GM21619 (cell line): ENCODE results near the gene FKBP15.
"Not testable (repeated sequence)": the region's sequence is repeated elsewhere in the genome, so short reads cannot be mapped to it uniquely, and the experiment has no call there.

Source experiments
- ATAC-seq: cut with Tn5 transposase; IDR thresholded peaks from one replicate; pipeline ENCODE4 v1.9.1; 2021; ENCODE audit not compliant: unreplicated experiment

Gene FKBP15

GRCh38 chr9:113151696-113152630, 69.1 kb downstream of the FKBP15 start:
- ATAC-seq, result no peak

GRCh38 chr9:113150670-113151611, 70.1 kb downstream of the FKBP15 start, which contains the start of gene SLC31A2:
SLC31A2 (plus strand) TSS chr9:113151007; CDS start chr9:113151075, 68 bp downstream.
- peak; percentile 93 for ATAC-seq

- not testable (repeated sequence) for ATAC-seq
These were observed 71.5 kb downstream of the FKBP15 start for GRCh38 chr9:113149561-113149960.

GRCh38 chr9:113148781-113149510, 72.1 kb downstream of the FKBP15 start:
- no peak for ATAC-seq

- ATAC-seq, result no peak
These were observed 72.7 kb downstream of the FKBP15 start for GRCh38 chr9:113148372-113148705.

GRCh38 chr9:113143432-113144227, 77.4 kb downstream of the FKBP15 start:
- no peak for ATAC-seq

DNA sequence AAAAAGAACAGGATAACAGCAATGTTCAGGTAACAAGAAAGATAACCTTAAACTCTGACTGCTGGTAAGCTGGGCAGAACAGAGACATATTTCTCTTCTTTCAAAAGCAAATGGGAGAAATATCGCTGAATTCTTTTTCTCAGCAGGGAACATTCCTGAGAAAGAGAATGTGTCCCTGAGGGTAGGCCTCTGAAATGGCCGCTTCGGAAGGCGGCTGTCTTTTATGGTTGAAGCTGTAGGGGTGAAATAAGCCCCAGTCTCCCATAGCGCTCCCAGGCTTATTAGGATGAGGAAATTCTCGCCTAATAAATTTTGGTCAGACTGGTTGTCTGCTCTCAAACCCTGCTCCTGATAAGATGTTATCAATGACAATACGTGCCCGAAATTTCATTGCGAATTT, 80.2 kb downstream of the FKBP15 start:
- not testable (repeated sequence) for ATAC-seq

DNA sequence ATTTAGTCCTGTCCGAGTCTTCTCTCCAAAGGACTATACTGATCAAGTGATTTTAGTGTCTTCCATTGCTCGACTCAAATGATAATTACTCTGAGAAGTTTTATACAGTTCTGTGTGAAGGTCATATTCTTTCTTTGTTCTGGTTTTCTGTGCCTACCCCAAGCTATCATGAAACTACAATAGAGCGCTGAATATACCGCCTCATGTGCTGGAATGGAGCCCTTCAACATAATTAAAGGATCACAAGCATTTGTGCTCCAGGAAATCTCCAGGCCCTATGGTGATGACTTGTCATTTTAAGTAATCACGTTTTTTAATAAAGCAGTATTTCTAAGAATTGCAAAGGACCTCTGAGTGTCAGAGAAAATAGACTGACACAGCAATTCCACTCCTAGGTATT, 81.1 kb downstream of the FKBP15 start:
- ATAC-seq, result no peak

GRCh38 chr9:113139225-113139829, 81.8 kb downstream of the FKBP15 start:
- no peak for ATAC-seq

DNA sequence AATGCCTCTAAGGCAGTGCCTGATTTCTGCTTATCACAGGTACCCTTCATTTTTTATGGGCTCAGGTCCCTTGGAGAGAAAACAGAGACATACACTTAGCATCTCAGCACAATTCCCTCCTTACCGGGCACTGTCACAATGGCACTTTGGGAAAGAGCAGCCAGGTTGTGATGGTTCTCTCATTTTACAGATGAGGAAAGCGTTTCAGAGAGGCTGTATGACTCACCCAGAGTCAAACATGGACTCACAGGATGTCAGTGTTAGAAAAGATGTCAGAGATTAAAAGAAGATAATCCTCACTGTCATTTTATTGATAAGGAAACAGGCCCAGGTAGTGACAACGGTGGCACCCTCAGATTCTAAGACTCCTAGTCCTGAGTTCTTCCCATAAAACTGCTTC, 82.3 kb downstream of the FKBP15 start:
- no peak for ATAC-seq

DNA sequence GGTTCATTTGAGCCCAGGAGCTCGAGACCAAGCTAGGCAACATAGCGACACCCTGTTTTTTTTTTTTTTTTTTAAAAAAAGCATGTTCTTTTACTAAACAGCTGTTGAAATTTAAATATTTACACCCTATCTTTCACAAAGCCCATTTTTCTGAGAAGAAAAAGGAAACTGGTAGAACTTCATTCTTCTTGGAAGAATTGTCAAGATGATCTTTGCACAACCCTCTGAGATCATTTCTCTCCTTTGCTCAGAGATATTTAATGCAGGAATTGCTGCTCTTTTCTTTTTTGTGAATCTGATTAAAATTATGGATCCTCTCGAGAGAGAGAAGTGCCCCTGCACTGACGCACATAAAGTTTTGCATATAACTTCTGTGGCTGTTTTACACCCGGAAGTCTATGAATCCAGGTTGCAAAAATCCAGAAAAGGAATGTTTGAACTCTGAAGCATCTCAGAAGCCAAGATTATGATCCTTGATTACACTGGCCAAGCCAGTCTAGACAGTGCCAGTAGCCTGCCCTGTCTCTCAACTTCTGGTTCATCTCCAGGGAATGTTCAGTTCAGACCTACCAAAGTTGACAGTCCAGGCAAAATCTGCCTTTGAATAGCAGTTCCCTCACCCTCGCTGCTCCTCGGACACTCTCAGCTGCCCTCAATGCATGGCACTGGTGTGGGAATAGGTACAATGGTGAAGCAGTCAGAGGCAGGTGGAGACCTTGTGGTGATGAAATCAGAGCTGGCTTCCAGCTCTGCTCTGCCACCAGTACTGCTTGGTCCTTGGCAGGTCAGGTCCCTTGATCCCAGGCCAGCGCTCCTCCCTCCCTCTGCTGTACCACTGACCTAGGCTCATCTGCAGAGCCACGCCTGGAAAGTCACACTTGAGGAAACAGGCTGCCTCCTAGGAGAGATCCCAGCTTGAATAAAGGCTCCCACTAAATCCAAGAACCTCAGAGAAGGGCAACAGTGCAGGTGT, 83.6 kb downstream of the FKBP15 start:
- ATAC-seq, result no peak

DNA sequence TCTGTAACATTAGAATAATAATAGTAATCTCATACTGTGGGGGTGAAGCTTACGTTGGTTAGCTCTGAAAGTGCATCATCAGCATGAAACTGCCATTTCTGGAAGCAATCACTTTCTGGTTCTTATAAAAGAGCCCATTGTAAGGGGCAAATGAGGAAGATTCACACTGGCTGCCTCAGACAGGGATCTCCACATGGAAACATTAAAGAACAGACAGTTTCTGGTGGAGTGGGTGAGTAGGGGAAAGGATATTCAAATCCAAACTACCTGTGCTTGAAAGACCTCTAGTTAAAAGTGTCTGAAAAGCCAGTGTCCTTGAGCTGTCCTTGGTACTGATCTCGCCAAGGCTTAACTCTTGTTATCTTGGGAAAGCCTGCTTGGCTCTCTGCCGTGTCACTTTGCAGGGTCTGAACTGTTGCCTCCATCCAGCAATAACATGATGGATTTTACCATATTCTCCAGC, 89.4 kb downstream of the FKBP15 start:
- ATAC-seq, result no peak

DNA sequence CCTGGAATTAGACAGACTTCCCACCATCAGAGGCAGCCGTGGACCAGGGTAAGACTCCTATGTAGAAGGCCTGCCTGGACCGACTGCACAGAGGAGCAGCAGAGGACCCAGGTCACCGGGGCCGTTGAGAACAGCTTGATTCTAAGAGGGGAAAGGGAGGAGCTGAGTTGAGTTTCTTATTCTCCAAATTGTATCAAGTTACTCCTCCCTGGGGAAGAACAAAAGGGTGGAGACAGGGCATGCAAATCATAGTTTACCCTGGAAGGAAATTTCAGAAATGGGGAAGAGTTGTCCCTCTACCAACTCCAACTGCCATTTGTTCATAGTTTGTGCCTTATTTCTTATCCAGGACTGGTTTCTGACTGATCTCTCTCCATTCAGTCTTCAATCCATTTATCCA, 91.2 kb downstream of the FKBP15 start:
- no peak for ATAC-seq

DNA sequence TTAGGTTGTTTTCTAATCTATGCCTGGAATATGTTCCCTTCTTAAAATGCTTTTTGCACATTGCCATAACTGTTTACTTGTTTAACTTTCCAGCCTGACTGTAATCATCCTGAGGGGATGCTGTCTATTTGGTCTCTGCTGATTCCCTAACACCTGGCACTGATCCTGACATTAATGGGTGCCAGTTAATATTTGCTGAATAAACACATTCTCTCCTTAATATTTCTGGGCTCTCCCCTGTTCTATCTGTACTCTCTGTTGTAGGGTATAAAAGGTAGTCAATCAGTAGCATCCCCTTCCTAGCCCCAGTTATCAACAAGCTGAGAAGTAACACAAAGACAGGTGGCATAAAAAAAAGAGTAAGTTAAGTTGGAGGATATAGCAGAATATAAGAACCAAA, 91.6 kb downstream of the FKBP15 start:
- no peak for ATAC-seq

GRCh38 chr9:113125386-113126035, 95.6 kb downstream of the FKBP15 start:
- no peak for ATAC-seq

DNA sequence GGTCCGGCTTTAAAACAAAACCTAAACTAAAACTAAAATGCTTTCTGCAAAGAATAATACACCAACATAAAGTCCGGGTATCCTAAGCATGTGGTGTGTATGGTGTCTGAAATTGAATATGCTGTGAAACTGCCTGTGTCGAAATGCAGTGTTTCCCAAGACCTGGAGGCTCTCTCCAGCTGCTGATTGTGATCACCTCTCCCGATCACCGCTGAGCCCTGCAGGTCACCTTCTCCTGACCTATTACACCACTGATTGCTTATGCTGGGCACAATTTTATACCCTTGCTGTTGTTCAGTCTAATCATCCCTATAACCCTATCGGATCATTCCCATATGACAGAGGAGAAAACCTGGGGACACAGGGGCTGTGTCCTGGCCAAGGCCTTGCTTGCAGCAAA, 102.2 kb downstream of the FKBP15 start:
- not testable (repeated sequence) for ATAC-seq
